HG03097 (cell line): ENCODE measurements around the gene MAD1L1.

Experiments
- ATAC-seq: cut with Tn5 transposase; IDR thresholded peaks from one replicate; pipeline ENCODE4 v1.9.1; 2021; ENCODE audit not compliant: unreplicated experiment, low FRiP score

Gene MAD1L1

DNA sequence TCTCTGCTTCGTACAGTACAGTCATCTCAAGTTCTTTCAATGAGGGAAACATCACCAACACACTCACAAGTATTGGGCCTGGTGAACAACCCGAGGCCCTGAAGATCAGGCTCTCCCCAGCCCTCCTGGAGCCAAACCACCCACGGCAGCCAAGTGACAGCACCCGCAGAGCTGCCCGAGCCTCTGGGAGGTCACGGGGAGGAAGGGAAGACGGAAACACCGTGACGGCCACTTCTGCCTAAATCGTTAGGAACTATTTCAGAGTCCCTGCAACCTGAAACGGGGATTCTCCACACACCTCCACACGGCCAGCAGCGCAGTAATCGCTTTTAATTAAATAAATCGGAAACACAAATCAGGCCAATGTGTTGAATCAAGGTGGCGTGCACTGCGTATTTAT lies 222.6 kb downstream of the MAD1L1 start:
- ATAC-seq, result no peak

DNA sequence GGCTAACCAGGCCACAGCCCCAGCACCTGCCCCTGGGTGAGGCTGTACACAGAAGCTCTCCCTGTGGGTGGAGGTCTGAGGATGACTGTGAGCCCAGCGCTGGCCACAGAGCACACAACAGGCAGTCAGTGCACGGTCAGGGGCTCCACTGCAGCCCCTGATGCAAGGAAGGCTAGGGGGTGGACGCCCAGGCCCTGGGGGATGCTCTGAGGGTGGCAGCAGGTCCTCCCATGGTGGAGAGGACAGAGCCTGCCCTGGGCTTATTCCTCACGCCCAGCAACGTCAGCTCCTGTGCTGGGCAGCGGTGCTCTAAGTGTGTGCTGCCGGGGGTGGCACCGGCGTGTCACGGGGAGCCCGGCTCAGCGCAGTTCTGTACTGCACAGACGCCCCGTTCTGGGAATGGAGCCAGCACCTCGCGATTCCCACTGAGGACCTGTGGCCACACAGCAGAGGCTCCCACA lies 223.2 kb downstream of the MAD1L1 start:
- ATAC-seq, result no peak

DNA sequence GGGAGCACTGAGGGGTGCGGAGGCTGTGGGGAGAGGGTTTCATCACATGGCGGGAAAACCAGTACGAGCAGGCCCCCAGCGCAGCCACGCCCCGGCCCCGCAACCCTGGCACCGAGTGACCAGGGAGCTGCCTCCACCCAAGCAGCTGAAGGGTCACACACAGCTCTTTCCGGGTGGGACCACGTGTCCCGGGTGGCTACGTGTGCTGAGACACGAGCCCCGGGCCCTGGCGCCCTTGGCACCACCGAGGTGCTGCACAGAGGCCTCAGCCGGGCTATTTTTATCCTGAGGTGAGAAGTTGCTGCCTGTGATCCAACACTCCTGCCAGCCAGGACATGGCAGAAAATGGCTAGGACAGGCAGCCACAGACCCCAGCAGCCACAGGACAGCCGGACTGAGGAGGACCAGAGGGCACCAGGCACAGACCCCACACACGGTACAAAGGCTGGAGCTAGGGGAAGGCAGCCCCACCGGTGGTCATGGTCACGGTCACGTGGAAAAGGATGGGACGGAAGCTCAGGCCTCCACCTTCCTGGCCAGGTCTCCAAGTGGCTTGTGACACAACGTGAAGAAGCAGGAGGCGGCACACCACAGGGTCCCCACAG lies 223.7 kb downstream of the MAD1L1 start:
- ATAC-seq, result no peak

DNA sequence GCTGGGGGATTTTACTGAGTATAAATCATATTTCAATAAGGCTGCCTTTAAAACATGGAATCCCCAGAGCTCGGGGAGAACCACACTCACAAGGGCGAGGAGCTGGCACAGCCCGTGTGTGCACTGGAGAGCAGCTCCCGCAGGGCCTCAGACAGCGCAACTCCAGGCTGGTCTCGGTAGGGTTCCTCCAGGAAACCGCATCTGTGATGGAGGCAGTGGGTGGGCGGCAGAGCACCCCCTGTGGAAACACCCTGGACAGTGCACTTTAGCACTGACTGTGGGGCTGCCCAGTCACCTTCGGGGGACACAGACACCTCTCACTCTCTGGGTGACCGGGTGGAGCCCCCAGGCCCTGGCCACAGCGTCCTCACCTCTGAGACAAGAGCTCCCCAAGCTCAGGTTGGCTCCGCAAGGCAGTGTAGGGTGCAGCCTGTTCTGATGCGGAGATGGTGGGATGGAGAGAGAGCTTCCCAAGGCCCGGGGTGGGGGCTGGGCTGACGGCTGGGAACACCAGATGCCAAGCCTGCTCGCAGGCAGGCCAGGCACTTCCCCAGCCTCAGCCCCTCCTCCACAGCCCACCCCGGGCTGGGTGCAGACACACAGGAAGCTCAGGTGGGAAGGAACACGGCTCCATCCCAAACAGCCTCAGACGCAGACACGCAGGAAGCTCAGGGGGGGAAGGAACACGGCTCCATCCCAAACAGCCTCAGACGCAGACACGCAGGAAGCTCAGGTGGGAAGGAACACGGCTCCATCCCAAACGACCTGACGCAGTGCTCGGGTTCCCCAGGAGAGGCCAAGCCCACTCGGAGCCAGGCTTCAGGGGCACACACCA lies 224.4 kb downstream of the MAD1L1 start:
- ATAC-seq, result no peak

DNA sequence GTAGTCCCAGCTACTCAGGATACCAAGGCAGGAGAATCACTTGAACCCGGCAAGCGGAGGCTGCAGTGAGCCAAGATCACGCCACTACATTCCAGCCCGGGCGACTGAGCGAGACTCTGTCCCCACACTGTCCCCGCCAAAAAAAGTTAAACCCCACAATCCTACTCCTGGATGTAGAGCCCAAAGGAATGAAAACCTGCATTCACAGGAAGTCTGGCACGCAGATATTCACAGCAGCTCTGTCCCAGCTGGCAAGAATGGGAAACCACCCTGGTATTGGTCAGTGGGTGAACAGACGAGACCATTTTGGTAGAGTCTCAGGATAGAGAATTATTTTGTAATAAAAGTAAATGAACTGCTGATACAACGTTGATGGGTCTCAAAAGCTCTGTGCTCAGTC lies 225.2 kb downstream of the MAD1L1 start:
- ATAC-seq, result no peak

DNA sequence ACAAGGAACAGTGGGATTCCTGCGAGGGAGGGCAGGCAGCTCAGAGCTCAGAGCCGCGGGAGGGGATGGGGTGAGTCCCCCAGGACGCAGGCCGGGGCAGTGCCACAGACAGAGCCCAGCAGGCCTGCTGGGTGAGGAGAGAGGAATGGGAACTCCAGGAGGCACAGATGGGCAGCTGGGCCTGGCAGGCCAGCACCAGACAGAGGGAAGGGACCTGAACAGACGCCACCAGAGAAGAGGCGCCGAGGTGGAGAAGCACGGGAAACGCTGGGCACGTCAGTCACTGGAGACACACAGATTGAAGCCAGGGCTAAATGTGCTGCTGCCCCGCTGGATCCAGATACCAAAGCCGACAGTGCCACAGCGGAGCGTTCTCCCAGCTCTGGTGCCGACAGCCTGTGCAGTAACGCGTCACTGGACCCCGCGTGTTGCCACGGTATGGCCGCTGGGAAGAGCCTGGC lies 225.8 kb downstream of the MAD1L1 start:
- no peak for ATAC-seq

DNA sequence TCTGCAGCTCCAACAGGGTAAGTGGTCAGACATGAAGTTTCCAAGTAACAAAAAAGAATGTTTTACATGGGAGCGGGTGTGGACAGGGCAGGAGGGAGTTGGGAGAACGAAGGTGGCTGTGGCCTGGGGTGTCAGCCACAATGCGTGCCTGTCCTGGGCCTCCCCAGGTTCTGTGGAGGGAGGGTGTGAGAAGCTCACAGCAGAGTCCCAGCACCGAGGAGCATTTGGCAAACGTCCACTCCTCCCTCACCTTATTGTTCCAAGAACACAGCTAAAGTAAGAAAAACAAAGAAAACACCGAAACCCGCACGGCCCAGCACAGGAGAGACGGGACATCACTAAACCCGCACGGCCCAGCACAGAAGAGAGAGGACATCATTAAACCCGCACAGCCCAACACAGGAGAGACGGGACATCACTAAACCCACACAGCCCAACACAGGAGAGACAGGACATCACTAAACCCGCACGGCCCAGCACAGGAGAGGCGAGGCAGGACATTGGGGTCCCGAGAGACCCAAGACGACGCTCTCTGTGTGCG lies 226.4 kb downstream of the MAD1L1 start:
- no peak for ATAC-seq

DNA sequence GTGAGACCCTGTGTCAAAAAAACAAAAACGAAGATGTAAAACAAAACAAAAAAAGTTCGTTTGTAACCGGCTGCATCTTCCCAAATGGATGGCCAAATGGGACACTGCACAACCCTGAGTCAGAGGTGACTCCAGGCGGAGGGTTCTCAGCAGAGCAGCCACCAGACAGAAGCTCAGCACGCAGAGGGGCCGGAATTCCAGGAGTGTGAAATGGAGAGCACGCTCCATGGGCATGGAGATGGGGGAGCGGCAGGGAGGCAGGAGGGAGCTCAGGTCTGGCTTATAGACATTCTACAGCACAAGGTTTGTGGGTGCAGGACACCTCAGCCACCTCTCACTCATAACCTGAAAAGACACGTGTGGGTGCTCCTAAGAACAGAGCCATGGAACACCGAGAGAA lies 227.0 kb downstream of the MAD1L1 start:
- ATAC-seq, result no peak

DNA sequence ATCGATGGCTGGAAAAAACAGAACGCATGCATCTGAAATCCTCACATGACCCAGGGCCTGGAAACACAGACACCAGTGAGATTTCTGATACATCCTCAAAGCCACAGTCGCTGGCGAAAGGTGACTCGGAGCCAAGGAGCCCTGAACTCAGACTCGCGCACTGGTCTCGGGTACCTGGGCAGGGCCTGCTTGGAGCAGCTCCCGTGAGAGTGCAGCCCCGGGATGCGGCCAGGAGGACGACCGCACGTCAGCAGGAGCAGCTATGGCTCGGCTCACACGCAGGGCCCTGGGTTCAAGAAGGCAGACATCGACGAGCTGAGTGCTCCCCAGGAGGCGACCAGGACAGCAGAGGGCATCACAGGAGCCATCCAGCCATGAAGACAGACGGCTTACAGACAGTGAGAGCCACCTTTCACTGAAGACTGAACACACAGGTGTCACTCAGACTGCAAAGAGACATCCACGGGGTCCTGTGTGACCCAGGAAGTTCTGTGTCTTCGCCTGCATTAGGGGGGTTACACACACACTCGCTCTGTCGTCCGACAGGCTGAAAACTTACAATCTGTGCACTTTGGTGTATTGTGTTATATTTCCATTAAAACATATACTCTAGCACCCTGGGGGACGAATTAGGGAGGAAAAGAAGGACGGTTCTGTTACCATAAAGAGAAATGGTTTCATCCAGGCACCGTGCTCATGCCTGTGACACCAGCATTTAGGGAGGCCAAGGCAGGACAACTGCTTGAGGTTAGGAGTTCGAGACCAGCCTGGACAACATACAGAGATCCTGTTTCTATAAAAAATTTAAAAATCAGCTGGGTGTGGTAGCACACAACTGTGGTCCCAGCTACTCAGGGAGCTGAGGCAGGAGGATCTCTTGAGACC lies 227.7 kb downstream of the MAD1L1 start:
- no peak for ATAC-seq

DNA sequence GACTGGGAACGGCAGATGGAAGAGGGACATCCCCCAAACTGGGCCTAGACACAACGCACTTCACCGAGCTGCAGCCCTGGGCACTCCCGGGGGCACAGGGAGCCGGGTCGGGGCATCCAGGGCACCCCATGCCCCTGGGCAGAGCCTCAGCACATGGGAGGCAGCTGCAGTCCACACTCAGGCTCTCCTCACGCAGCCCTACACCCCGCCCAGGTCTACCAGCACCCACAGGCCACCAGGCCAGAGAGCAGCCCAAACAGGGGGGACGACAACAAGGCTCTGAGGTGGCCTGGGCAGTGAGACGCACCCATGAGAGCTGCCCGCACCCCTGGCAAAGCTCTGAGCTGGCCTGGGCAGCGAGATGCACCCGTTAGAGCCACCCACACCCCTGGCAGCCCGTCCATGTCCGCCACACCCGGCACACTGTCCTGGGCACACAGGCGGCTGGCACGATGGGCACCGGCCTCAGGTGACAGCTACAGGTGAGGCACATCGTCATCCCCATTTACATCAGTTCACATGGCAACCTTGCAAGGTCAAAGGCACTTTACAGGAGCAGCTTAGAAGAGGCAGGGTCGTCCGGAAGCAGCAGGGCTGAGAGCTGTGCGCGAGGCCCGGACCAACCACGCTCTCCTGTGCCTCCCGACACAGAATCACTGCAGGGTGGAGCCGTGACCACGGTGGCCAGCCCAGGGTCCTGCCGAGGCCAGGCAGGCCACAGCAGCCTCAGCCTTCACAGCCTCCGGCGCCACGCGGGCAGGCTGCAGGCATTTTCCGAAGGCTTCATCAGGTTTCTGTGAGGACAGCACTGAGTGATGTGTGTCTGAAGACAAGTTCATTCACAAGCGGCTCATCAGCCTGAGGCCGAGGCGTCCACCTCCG lies 228.6 kb downstream of the MAD1L1 start:
- ATAC-seq, result no peak

DNA sequence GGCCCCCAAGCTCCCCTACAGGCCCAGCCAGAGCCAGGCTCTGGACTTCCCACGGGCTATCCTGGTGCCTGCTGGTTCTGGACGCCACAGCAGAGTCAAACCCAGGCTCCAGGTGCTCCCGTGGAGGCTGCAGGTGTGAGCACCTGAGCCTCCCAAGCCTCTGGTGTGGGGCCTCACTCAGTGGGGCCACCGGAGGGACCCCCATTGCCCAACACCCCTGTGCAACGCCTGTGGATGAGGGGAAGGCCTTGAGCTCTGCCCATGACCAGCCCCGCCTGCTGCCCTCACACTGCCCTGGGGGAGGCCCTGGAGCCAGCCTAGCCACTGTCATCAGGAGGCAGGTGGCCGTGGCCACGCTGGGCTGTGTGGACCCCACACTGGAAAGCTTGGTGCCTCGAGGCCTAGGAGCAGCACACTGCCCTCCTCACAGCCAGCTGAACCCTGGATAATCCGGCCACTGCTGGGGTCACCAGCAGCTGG lies 229.3 kb downstream of the MAD1L1 start:
- ATAC-seq, result no peak

DNA sequence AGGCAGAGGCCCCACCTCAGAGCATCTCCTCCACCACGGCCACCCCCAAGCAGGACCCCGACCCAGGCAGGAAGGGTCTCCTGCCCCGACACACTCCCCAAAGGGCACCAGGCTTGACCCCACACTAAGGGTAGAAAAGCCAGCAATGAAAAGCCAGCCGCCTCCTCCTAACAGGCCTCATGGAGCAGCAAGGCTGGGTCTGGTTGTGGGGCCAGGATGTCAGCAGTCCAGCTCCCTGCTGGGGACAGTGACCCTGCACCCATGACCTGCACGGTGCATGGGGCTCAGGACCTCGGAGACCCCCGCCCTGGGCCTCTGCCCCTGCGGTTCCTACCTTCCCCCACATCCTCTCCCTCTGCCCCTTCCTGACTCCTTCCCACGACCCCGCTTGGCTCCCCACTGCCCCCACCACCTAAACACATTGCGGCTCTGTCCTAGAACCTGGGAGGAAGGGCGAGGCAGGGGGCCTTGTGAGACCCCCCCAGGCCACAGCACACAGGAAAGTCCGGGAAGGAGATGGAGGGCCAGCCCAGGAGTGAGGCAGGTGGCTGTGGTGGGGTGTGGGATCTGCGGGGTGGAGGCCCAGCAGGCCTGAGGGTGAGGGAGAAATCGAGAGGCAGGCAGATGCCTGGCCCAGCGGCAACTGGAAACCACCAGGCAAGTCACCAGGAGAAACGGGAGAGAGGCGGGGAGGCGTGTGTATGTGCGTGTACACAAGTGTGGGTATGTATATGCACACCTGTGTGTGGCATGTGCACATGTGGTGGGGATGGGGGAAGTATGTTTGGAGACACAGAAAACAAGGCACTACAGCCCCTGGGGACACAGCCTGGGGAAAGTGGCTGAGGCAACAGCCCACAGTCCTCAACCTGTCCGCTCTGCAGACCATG lies 229.9 kb downstream of the MAD1L1 start:
- no peak for ATAC-seq

DNA sequence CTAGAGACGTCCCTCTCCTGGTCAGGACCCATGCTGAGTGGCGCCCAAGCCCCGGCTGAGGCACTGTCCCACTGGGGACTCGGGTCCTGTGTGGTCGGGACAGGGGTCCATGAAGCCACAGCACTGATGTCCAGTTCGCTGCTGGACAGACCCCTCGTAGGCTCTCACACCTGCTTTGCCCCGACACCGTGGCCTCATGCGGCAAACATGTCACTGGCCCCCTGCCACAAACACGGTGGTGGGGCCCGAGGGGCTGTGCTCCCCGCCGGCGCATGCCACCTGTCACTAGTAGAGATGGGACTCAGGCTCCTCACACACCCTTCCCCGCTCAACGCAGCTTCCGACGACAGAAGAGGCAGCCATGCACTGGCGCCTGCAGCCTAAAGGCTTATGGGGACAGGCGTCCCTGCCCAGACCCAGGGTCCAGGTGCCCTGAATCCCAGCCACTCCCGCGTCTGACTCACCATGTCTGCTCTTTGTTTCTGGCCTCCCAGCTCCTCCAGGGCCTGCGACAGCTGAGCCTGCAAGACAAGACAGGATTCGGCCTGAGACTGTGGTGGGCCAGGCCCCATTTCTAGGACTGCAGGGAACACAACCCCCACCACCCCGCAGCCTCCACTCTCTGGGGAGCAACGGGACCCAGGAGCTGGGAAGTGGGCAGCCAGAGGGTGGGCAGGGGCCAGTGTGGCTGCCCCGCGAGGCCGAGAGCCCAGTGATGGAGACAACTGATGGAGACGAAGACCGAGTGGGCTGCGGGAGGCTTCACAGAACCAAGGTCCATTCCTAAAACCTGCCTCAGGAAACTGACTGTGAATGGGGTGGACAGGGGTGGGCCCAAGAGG lies 230.9 kb downstream of the MAD1L1 start:
- no peak for ATAC-seq

DNA sequence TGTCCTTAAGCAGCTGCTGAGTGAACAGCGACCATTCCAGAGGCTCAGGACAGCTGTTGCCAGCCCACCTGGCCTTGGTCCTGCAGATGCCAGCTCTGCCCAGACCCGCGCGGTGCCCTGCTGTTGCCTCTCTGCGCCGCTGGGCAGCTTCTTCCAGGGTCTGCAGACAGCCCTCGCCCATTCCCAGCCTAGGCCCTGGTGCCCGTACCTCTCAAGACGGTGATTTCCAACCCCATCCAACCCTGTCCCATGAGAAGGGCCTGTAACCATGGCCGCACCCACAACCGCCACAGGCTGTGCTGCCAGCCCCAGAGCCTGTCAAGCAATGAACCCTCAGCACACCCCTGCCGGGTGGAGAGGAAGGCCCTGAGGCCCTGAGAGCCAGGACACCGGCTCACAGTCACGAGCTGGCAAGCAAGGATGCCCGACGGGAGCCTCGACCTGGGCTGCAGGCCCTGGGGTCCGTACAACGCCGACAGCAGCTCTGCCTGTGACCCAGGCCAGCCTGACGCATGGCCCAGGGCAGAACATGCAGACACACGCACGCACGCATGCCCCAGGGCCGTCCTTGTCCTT lies 231.9 kb downstream of the MAD1L1 start:
- ATAC-seq, result no peak

DNA sequence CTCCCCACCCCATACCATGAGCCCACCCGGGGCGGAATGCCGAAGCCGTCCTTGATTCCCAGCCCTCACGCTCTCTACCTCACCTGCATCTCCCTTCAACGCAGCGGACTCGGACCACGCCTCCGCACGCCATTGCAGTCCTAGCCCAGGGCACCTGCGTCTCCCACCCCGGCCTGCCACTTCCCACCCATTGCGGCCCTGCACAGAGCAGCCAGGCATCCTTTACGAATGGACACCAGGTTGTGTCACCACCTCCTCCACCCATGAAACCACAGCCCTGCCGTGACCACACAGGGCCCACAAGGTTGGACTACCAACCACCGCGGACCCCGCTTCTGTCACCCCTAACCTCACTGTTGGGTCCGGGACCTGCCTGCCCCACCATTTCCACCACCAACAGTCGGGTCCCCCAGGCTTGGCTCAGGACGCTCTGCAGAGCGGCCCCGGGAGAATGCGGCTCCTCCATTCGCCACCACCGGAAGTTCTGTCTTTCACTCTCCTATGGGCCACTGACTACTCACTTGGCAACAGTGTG lies 232.5 kb downstream of the MAD1L1 start:
- ATAC-seq, result no peak

DNA sequence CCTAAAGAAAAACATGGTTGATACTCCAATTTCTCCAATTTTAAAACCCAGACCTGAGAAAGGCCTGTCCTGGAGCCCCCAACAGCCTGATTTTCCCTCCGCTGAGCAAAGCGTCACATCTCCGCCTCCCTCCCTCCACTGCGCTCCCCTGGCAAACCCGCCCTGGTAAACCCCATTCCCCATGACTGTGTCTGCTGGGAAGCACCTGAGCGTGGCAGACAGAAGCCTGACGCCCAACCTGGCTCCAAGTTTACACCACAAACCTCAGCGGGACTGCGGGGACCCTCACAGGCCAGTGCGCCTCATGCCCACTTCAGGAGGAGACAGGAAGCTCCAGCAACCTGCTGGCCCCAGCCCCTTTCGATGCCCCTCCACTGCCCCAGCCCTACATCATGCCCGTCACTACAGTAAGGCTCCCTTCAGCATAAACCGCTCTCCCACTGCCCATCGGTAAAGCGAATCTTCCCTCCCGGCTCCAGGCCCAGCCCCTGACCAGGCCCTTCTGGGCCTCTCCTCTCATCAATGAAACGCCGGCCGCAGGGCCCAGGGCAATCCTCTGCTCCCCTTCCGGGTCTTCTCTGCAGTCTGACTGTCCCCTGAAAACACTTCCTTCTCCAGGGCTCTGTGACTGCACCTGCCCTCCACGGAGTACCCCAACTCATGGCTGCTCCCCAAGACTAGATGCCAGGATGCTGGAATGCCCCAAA lies 233.3 kb downstream of the MAD1L1 start:
- no peak for ATAC-seq

DNA sequence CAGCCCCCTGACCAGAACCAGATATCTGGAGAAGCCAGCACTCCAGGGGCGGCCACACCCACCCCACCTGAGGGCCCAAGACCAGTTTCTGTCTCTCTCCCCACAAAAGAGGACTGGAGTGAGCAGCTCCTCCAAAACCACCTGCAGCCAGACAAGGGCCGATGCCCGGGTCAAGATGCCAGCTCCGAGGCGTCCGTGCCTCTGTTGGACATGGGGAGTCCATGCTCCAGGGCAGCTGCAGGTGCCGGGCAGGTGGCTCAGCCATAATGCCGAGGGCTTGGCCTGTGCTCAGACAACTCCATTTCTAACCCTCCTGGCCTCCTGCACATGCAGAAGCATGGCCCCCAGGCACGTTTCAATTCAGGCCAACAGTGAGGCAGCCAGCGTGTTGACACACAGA lies 234.6 kb downstream of the MAD1L1 start:
- ATAC-seq, result no peak
